Activated B cell treated with CpG ODN at 0.5 μM for 24 hours (primary cell): ENCODE results near the gene GPR143. TPM values are rescaled to one million over a fixed set of nuclear protein-coding genes. Genes with fewer than 3 reads are reported as not detected.
"Not testable (repeated sequence)": the region's sequence is repeated elsewhere in the genome, so short reads cannot be mapped to it uniquely, and the experiment has no call there.

Experiments
- ATAC-seq: fragments of 200-7000 bp; cut with Tn5 transposase; one replicate; pipeline ENCODE4 v1.10.0; 2021; ENCODE audit warnings: low read depth, mild to moderate bottlenecking, moderate library complexity
- CTCF ChIA-PET: fragments of 350-600 bp; sonication (Branson Sonifier 250); formaldehyde crosslinking; loops from one replicate; lab custom pipeline; 2021; ENCODE audit warnings: antibody characterized with exemption; lab: Charles Lee
- POLR2A ChIA-PET: fragments of 350-600 bp; sonication (Branson Sonifier 250); formaldehyde crosslinking; loops from one replicate; lab custom pipeline; 2021; ENCODE audit warnings: antibody characterized with exemption; lab: Charles Lee
- DNase-seq: peaks from one replicate; pipeline ENCODE4 v3.0.0; 2022
- H3K27ac Mint-ChIP-seq: one replicate; pipeline ENCODE4 v1.8.0; 2020; ENCODE audit warnings: mixed read lengths
- H3K27me3 Mint-ChIP-seq: one replicate; pipeline ENCODE4 v1.8.0; 2021; ENCODE audit warnings: mixed read lengths
- H3K36me3 Mint-ChIP-seq: one replicate; pipeline ENCODE4 v1.8.0; 2021; ENCODE audit warnings: low read depth, mixed read lengths
- H3K4me1 Mint-ChIP-seq: one replicate; pipeline ENCODE4 v1.8.0; 2021; ENCODE audit warnings: mixed read lengths
- H3K4me3 Mint-ChIP-seq: one replicate; pipeline ENCODE4 v1.8.0; 2020; ENCODE audit warnings: mild to moderate bottlenecking, mixed read lengths
- H3K9me3 Mint-ChIP-seq: one replicate; pipeline ENCODE4 v1.8.0; 2020; ENCODE audit warnings: mixed read lengths
- CTCF ChIP-seq: fragments of 200-600 bp; IDR thresholded peaks from one replicate; pipeline ENCODE4 v1.8.0; 2022; ENCODE audit warnings: antibody characterized with exemption, mild to moderate bottlenecking
- intact Hi-C: fragments of 100-400 bp; cut with micrococcal nuclease; formaldehyde crosslinking; loops from one replicate; pipeline ENCODE4 v1.15.1; 2024
- total RNA-seq: library from RNA; stranded (reverse); gene quantifications from 2 replicates; pipeline ENCODE4 v1.2.3, GENCODE V29; 2022

Gene GPR143
- total RNA-seq, result not detected in 2 replicates

DNA sequence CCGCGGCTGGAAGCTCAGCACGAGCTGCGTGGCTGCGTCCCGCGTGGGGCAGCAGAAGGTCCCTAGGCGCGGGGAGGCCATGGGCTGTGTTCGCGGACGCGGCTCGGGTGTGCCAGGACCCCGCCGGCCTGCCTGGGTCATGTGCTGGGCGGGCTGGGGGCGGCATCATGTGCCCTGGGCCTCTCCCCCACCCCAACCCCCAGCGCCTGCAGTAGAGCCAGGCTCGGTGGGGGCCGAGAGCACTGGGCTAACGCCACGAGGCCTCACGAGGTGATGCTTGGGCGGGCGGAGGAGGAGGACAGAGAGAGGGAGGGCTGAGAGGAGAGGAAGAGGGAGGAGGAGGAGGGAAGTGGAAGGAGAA, at the start of gene GPR143:
GPR143 (minus strand) TSS at position 111 of the 361 bp plus-strand sequence; CDS start at position 81, 30 bp downstream.
- intact Hi-C loops, result no loop called here
- Mint-ChIP-seq H3K36me3 (no peaks in the 10 kb centered on the region), H3K4me3 (no peak within 1 kb of the TSS), H3K27me3 (peaks cover 4% of the 10 kb centered on the region), H3K27ac (no peak within 1 kb of the TSS), H3K9me3 (no peaks in the 10 kb centered on the region), H3K4me1 (no peaks in the 10 kb centered on the region)
- POLR2A ChIA-PET, result no interaction called here
- CTCF ChIA-PET, result no interaction called here
- DNase-seq, result no peak
- no peak for TF ChIP-seq CTCF
- no peak for ATAC-seq

DNA sequence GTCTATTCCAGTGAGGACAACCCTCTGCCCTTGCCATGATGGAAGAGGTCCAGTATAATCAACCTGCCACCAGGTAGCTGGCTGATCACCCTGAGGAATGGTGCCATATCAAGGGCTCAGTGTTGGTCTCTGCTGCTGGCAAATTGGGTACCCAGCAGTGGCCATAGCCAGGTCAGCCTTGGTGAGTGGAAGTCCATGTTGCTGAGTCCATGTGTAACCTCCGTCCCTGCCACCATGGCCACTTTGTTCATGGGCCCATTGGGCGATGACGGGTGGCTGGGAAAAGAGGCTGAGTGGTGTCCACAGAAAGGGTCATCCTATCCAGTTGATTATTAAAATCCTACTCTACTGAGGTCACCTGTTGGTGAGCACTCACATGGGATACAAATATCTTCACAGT, 45.4 kb upstream of the GPR143 start:
- POLR2A ChIA-PET, result not testable (repeated sequence)

GRCh38 chrX:9809876-9810275, 44.2 kb upstream of the GPR143 start:
- H3K4me3 Mint-ChIP-seq, H3K4me1 Mint-ChIP-seq, H3K9me3 Mint-ChIP-seq, H3K27me3 Mint-ChIP-seq, intact Hi-C loops, POLR2A ChIA-PET, H3K36me3 Mint-ChIP-seq, H3K27ac Mint-ChIP-seq, DNase-seq, ATAC-seq, CTCF ChIA-PET: not testable (repeated sequence)

More for the DNA sequence above, 45.4 kb upstream of the GPR143 start:
- H3K4me3 Mint-ChIP-seq, intact Hi-C loops, H3K27me3 Mint-ChIP-seq, H3K4me1 Mint-ChIP-seq, ATAC-seq, CTCF ChIA-PET, H3K27ac Mint-ChIP-seq, DNase-seq, H3K36me3 Mint-ChIP-seq, H3K9me3 Mint-ChIP-seq: not testable (repeated sequence)

- no peak for TF ChIP-seq CTCF
- DNase-seq (no peak), ATAC-seq (no peak)
- Mint-ChIP-seq H3K9me3 (no peaks in the 10 kb centered on the region), H3K4me1 (no peaks in the 10 kb centered on the region), H3K36me3 (no peaks in the 10 kb centered on the region), H3K27me3 (no peaks in the 10 kb centered on the region), H3K27ac (no peak overlapping the region), H3K4me3 (no peak overlapping the region)
- ChIA-PET CTCF (no interaction called here), POLR2A (no interaction called here)
- intact Hi-C loops, result no loop called here
Observed at GRCh38 chrX:9807355-9808182, 41.9 kb upstream of the GPR143 start.

- ChIA-PET POLR2A (no interaction called here), CTCF (no interaction called here)
- Mint-ChIP-seq H3K27ac (no peak overlapping the region), H3K27me3 (no peaks in the 10 kb centered on the region), H3K4me3 (no peak overlapping the region), H3K4me1 (no peaks in the 10 kb centered on the region), H3K9me3 (no peaks in the 10 kb centered on the region), H3K36me3 (no peaks in the 10 kb centered on the region)
- TF ChIP-seq CTCF, result no peak
- ATAC-seq (no peak), DNase-seq (no peak)
- intact Hi-C loops, result no loop called here
Observed at GRCh38 chrX:9805956-9806355, 40.3 kb upstream of the GPR143 start.

GRCh38 chrX:9804444-9804843, 38.8 kb upstream of the GPR143 start:
- no peak for DNase-seq
- POLR2A ChIA-PET, result no interaction called here
- H3K36me3 Mint-ChIP-seq, result no peaks in the 10 kb centered on the region

More at GRCh38 chrX:9804444-9804843, 38.8 kb upstream of the GPR143 start:
- intact Hi-C loops, result no loop called here
- no peak overlapping the region for H3K27ac Mint-ChIP-seq
- no peak overlapping the region for H3K4me3 Mint-ChIP-seq
- no peak for ATAC-seq
- no peaks in the 10 kb centered on the region for H3K27me3 Mint-ChIP-seq
- TF ChIP-seq CTCF, result no peak
- CTCF ChIA-PET, result no interaction called here
- H3K4me1 Mint-ChIP-seq, result no peaks in the 10 kb centered on the region
- peaks cover 7% of the 10 kb centered on the region for H3K9me3 Mint-ChIP-seq
